NCI-H524 (cell line): Measurements from ENCODE around the gene CPLANE2.
A peak's percentile ranks its signal among the peaks of the same experiment; 100 is the strongest.

Source experiments
- DNase-seq, 2 experiments: peaks; one replicate each; lab custom pipeline; 2025; lab: John Stamatoyannopoulos, UW

Gene CPLANE2

GRCh38 chr1:16187748-16188401 is 49.1 kb downstream of the CPLANE2 start:
- DNase-seq, result peak in 1 of 2 experiments; percentile 61

- DNase-seq, result no peak
Measured at GRCh38 chr1:16186655-16187235, 50.2 kb downstream of the CPLANE2 start.

- DNase-seq, result no peak
Measured at GRCh38 chr1:16184557-16185303, 52.3 kb downstream of the CPLANE2 start.

GRCh38 chr1:16183765-16184556 is 53.0 kb downstream of the CPLANE2 start:
- DNase-seq, result no peak

- no peak for DNase-seq
Measured at GRCh38 chr1:16183179-16183578, 53.8 kb downstream of the CPLANE2 start.

GRCh38 chr1:16181887-16182719 is 54.9 kb downstream of the CPLANE2 start:
- DNase-seq, result no peak
